Neural progenitor cell (in vitro differentiated cells): ENCODE results near the gene SPAG6.

Experiments
- CTCF ChIP-seq: fragments of 200-600 bp; sonication (generic); IDR thresholded peaks from 2 replicates; pipeline ENCODE4 v1.5.1; 2017; ENCODE audit warnings: antibody characterized with exemption, mild to moderate bottlenecking
- EZH2 ChIP-seq: fragments of 200-600 bp; sonication (generic); IDR thresholded peaks from 2 replicates; pipeline ENCODE4 v1.6.1; 2017; ENCODE audit warnings: antibody characterized with exemption, mild to moderate bottlenecking, moderate library complexity
- EZH2phosphoT487 ChIP-seq: fragments of 200-600 bp; sonication (generic); IDR thresholded peaks from 2 replicates; pipeline ENCODE4 v1.6.1; 2017; ENCODE audit warnings: antibody characterized with exemption

DNA sequence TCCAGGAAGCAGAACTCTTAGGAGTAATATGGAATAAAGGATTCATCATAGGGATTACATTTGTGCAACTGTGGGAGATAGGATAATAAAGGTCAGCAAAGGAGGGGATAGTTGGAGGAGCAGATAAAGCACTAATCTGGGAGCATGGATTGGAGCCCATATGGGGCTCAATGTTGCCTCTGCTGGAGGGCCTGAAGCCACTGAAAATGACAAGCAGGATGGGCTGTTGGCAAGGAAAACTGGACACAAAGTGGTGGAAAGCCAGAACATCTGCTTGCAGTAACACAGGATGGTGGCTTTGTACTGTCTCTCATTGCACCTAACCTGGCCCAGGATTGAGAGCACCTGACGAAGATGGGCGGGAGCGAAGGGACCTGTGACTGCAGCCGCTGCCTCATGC, 44.1 kb upstream of the SPAG6 start:
- peak; percentile 36 for TF ChIP-seq CTCF
- no peak for TF ChIP-seq EZH2
- no peak for TF ChIP-seq EZH2phosphoT487
